ENCODE measurements around the gene C20orf141. TPM values are rescaled to one million over a fixed set of nuclear protein-coding genes. Genes with fewer than 3 reads are reported as not detected.

C20orf141 gene
- total RNA-seq, 2 donors from 2014 or later: 4.4 TPM; not detected in 1

- no peak overlapping the region for H3K4me3 ChIP-seq
- intact Hi-C loops (cut with DNase I): no loop called here
- WGBS: 86% methylated on average over 6 of the region's 6 CpGs
- H3K9me3 ChIP-seq: no peaks in the 10 kb centered on the region
- DNase-seq (ENCODE audit: low spot score): no peak
- TF ChIP-seq POLR2AphosphoS5 (IDR thresholded peaks at IDR 0.05) (no peak), CTCF (IDR thresholded peaks at IDR 0.05) (no peak), POLR2A (IDR thresholded peaks at IDR 0.05) (no peak)
- no peaks in the 10 kb centered on the region for H3K27me3 ChIP-seq (replicated peaks; ENCODE audit: insufficient read depth)
- no peak overlapping the region for H3K27ac ChIP-seq
- H3K36me3 ChIP-seq: no peaks in the 10 kb centered on the region
- H3K4me1 ChIP-seq (replicated peaks): no peaks in the 10 kb centered on the region
Observed at GRCh38 chr20:2793471-2793870, 21.3 kb upstream of the C20orf141 start.

GRCh38 chr20:2794202-2794748, 20.5 kb upstream of the C20orf141 start:
- H3K27me3 ChIP-seq (replicated peaks; ENCODE audit: insufficient read depth): no peaks in the 10 kb centered on the region
- WGBS: 86% methylated on average over 23 of the region's 23 CpGs
- intact Hi-C loops (cut with DNase I): no loop called here

GRCh38 chr20:2794866-2795447, 19.8 kb upstream of the C20orf141 start:
- TF ChIP-seq POLR2AphosphoS5 (IDR thresholded peaks at IDR 0.05): no peak
- TF ChIP-seq CTCF (IDR thresholded peaks at IDR 0.05): no peak
- no peak for TF ChIP-seq POLR2A (IDR thresholded peaks at IDR 0.05)
- no peak for DNase-seq (ENCODE audit: low spot score)
- no peaks in the 10 kb centered on the region for H3K27me3 ChIP-seq (replicated peaks; ENCODE audit: insufficient read depth)
- intact Hi-C loops (cut with DNase I): no loop called here
- H3K4me1 ChIP-seq (replicated peaks): no peaks in the 10 kb centered on the region
- no peak overlapping the region for H3K4me3 ChIP-seq
- no peaks in the 10 kb centered on the region for H3K36me3 ChIP-seq
- WGBS: 81% methylated on average over 11 of the region's 11 CpGs
- no peaks in the 10 kb centered on the region for H3K9me3 ChIP-seq
- no peak overlapping the region for H3K27ac ChIP-seq

More at GRCh38 chr20:2794202-2794748, 20.5 kb upstream of the C20orf141 start:
- Histone ChIP-seq H3K36me3 (no peaks in the 10 kb centered on the region), H3K4me3 (no peak overlapping the region), H3K4me1 (replicated peaks) (no peaks in the 10 kb centered on the region), H3K27ac (no peak overlapping the region), H3K9me3 (no peaks in the 10 kb centered on the region)
- TF ChIP-seq POLR2AphosphoS5 (IDR thresholded peaks at IDR 0.05) (no peak), POLR2A (IDR thresholded peaks at IDR 0.05) (no peak), CTCF (IDR thresholded peaks at IDR 0.05) (no peak)
- DNase-seq (ENCODE audit: low spot score): no peak

- Histone ChIP-seq H3K27ac (no peak overlapping the region), H3K4me3 (no peak overlapping the region), H3K4me1 (replicated peaks) (no peaks in the 10 kb centered on the region), H3K27me3 (replicated peaks; ENCODE audit: insufficient read depth) (no peaks in the 10 kb centered on the region), H3K9me3 (no peaks in the 10 kb centered on the region), H3K36me3 (no peaks in the 10 kb centered on the region)
- intact Hi-C loops (cut with DNase I): no loop called here
- no peak for DNase-seq (ENCODE audit: low spot score)
- TF ChIP-seq POLR2AphosphoS5 (IDR thresholded peaks at IDR 0.05): no peak
- no peak for TF ChIP-seq CTCF (IDR thresholded peaks at IDR 0.05)
- no peak for TF ChIP-seq POLR2A (IDR thresholded peaks at IDR 0.05)
- WGBS: 85% methylated on average over 24 of the region's 24 CpGs
Observed at GRCh38 chr20:2795451-2795850, 19.3 kb upstream of the C20orf141 start.

GRCh38 chr20:2796011-2796660, 18.7 kb upstream of the C20orf141 start:
- no peak overlapping the region for H3K4me3 ChIP-seq
- TF ChIP-seq POLR2A (IDR thresholded peaks at IDR 0.05) (no peak), CTCF (IDR thresholded peaks at IDR 0.05) (no peak), POLR2AphosphoS5 (IDR thresholded peaks at IDR 0.05) (no peak)
- H3K27me3 ChIP-seq (replicated peaks; ENCODE audit: insufficient read depth): no peaks in the 10 kb centered on the region
- H3K27ac ChIP-seq: no peak overlapping the region
- H3K9me3 ChIP-seq: no peaks in the 10 kb centered on the region
- intact Hi-C loops (cut with DNase I): no loop called here
- H3K4me1 ChIP-seq (replicated peaks): no peaks in the 10 kb centered on the region
- WGBS: 91% methylated on average over 20 of the region's 20 CpGs
- no peak for DNase-seq (ENCODE audit: low spot score)
- H3K36me3 ChIP-seq: no peaks in the 10 kb centered on the region
